ENCODE measurements around the gene TSPAN5.

The TSPAN5 gene

GRCh38 chr4:98673288-98673644 lies 14.9 kb upstream of the TSPAN5 start:
- no peak for DNase-seq (ENCODE audit: low spot score)

GRCh38 chr4:98672583-98673287 lies 14.3 kb upstream of the TSPAN5 start:
- no peak for DNase-seq (ENCODE audit: low spot score)

GRCh38 chr4:98671131-98671530 lies 12.7 kb upstream of the TSPAN5 start:
- no peak for DNase-seq (ENCODE audit: low spot score)

DNA sequence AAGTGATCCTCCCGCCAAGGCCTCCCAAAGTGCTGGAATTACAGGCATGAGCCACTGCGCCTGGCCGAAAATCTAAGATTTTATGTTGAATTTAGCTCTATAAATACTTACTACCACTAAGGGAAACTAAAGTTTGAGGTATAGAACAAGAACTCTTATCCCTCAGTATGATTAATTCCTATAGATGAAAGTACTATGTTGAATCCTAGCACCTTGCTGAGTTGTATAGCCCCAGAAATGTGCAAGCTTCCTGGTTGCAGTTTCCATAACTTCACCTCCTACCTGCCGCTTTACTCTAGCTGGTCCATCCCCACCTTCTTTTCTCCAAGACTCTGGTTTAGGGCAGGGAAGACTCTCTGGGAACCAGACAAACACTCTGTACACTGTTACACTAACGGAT lies 11.8 kb upstream of the TSPAN5 start:
- no peak for DNase-seq (ENCODE audit: low spot score)

DNA sequence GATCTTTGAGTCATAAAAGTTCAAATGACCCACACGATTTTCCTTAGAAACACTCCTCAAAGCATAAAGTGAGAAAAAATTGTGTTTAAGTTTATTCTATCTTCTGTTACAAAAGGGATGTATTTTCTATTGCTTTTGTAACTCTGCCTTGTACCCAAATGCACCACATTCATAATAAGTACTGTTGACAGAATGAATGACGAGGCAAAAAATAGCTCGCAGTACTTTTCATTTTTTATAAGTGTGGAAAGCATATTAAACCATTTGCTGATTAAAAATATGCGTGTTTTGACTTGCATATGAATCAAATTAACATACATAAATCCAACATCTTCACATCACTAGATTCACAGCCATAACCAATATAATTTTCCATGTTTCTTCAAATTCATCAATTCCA lies 11.2 kb upstream of the TSPAN5 start:
- DNase-seq (ENCODE audit: low spot score), result no peak

DNA sequence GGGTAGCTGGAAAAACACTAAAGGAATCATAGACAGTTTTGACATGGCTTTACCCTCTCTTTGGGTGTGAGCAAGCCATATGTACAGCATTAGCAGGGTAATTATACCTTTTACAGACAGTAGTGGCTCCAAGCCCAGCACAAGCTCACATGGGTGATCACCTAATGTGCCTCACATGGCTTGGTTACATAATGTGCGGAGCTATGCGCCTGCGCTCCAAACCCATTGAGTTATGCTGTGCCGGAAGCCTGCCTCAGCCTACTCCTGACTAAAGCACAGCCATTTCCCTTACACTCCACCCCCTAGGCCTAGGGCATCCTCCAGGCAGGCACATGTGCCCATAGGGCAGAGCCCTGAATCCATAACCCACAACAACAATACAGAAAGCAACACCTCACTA lies 6.5 kb upstream of the TSPAN5 start:
- DNase-seq (ENCODE audit: low spot score), result no peak

GRCh38 chr4:98663226-98664006 lies 5.0 kb upstream of the TSPAN5 start:
- DNase-seq (ENCODE audit: low spot score), result no peak

GRCh38 chr4:98662626-98663225 lies 4.3 kb upstream of the TSPAN5 start:
- DNase-seq (ENCODE audit: low spot score), result no peak

DNA sequence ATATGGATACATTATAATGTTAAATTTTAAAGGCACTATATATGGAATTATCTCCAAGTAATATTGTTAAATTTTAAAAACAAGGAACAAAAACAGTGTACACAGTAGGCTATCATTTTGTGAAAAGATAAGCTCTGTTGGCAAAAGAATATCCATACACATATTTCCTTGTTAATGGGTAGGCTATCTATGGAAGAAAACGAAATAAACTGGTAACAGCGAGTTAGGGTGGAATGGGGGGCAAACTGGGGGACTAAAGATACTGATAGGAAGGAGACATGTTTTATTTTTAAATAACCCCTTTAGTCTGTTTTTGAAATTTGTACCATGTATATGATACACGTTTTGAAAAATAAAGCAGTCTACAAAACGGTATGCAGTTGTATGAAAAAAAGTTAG lies 3.6 kb upstream of the TSPAN5 start:
- DNase-seq (ENCODE audit: low spot score), result no peak

GRCh38 chr4:98661371-98662054 lies 3.1 kb upstream of the TSPAN5 start:
- peak; percentile 73 for DNase-seq (ENCODE audit: low spot score)

- peak; percentile 52 for DNase-seq (ENCODE audit: low spot score)
Measured at GRCh38 chr4:98659741-98660462, 1.5 kb upstream of the TSPAN5 start.

GRCh38 chr4:98659106-98659592 lies 738 bp upstream of the TSPAN5 start:
- peak; percentile 20 for DNase-seq (ENCODE audit: low spot score)

GRCh38 chr4:98657531-98658286 lies 702 bp downstream of the TSPAN5 start:
- DNase-seq (ENCODE audit: low spot score), result peak; percentile 70

DNA sequence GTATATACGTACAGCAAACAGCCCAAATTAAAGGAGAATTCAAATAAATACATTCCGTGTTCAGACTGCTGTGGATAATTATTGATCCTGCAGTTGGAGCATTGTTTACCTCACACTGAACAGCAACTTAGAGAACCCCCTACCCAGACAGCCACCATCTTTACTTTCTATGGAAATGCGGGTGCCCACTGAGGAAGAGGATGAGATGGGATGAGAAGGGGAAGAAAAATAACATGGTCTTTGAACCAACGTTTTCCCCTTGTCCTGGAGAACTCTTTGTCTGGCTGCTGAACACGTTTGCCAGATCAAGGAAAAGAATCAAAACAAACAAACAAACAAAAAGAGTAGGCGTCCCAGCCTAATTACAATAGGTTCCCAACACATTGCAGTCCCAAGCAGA lies 1.5 kb downstream of the TSPAN5 start:
- no peak for DNase-seq (ENCODE audit: low spot score)

DNA sequence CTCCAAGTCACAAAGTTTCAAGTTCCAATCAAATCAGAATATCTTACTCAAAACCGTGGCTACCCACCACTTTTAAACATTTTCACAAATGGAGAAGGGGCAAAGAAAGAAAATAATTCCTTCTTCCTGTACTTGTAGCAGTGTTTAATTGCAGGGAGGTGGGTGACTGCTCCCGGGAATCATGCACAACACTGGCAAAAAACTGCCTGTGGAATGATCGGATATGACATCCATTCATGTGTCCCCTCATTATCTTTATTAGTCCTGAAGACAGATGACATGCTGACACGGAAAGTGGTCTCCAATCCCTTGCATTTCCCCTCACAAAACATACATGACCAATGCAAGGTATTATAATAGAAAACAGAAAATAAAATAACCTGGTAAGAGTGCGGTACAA lies 2.0 kb downstream of the TSPAN5 start:
- no peak for DNase-seq (ENCODE audit: low spot score)

DNA sequence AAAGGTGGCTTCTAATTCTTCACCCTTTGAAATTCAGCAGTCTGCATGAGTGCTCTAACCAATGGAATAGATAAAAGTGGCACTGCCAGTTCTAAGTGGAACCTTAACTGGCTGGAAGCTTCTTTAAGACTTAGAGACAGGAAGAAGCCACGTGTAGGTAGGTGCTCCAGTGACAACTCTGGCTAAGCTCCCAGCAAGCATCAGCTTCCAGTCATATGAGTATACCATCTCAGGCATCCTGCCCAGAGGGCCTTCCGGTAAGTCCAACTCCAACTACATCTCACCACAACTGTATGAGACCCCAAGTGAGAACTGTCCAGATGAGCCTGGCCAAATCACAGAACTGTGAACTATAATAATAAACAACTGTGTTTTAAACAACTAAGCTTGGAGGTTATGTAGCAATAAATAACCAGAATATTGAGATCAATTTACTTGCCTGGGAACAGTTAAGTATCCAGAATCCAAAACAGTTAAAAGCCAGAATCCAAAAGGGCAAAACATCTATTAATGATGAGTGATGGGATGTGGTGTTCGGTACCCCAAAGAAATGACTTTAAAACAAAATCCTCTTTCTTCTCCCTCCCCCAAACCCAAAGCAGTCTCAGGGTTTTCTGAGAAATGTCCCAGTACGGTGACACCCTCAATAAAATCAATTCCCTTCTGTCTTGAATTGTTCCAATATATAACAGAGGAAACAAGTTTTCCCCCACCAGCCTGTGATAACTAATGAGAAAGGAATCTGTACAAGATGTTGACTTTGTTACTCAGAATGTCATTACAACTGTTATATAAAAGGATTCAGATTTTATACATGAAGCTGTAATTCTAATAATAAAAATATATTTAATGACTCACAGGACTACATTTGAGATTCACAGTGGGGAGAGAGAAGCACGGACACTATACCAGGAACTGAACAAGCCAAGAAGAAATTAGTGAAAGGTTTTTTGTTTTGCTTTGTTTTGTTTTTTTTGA lies 4.2 kb downstream of the TSPAN5 start:
- DNase-seq (ENCODE audit: low spot score), result no peak

- DNase-seq (ENCODE audit: low spot score), result no peak
Measured at GRCh38 chr4:98652996-98653395, 5.4 kb downstream of the TSPAN5 start.

DNA sequence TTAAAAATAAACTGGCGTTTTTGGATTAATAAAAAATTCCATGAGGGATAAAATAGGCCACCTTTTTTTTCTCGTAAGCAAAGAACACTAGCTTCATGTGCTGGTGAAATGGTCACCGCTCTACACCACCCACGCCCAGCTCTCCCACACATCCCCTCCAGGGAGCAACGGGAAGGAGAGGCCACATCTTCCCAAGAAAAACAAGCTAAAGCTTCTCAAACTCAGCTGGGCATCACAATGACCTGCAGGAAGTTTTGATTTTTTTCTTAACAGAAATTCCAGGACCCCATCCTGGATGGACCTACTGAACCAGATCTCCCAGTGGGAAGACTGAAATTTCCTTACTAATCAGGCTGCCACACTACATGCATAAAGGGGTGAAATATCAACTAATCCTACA lies 9.8 kb downstream of the TSPAN5 start:
- DNase-seq (ENCODE audit: low spot score), result no peak

- DNase-seq (ENCODE audit: low spot score), result no peak
Measured at GRCh38 chr4:98646422-98646821, 12.0 kb downstream of the TSPAN5 start.

DNA sequence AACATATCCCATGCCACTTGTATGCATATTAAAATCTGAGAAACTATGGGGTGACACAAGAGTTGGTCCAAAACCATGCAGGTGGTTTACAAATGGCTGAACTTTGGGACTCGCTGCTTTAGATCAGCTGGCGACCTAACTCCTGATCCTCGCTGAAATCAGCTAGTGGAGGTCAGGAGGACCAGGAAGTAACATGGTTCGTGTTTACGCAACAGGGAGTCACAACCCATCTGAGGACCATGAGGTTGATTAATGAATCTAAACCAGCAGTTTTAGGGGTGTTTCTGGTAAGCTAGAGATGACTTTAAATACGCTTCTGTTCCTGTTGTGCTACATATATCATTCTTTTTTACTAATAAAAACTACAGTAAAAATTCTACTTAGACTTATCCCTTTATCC lies 12.9 kb downstream of the TSPAN5 start:
- DNase-seq (ENCODE audit: low spot score), result no peak
